Endodermal cell (in vitro differentiated cells): Measurements from ENCODE around the gene TMEM190. TPM values are rescaled to one million over a fixed set of nuclear protein-coding genes. Genes with fewer than 3 reads are reported as not detected.

Source experiments
- DNase-seq: peaks from one replicate; pipeline ENCODE4 v3.0.0-alpha.2; 2017
- H3K27ac ChIP-seq: 2 replicates; pipeline ENCODE4 v1.5.1; 2013; ENCODE audit warnings: mild to moderate bottlenecking, low read depth, low read length, moderate library complexity
- H3K27me3 ChIP-seq: 2 replicates; pipeline ENCODE4 v1.6.1; 2013; ENCODE audit warnings: mild to moderate bottlenecking, low read length, moderate library complexity; ENCODE audit not compliant: insufficient read depth, control insufficient read depth, poor library complexity, severe bottlenecking
- H3K36me3 ChIP-seq: 2 replicates; pipeline ENCODE4 v1.7.0; 2013; ENCODE audit warnings: mild to moderate bottlenecking, low read length, moderate library complexity; ENCODE audit not compliant: control insufficient read depth, insufficient read depth
- H3K4me1 ChIP-seq: one replicate; pipeline ENCODE4 v1.7.0; 2013; ENCODE audit warnings: low read length; ENCODE audit not compliant: control insufficient read depth, insufficient read depth
- H3K4me3 ChIP-seq: 2 replicates; pipeline ENCODE4 v1.5.1; 2013; ENCODE audit warnings: mild to moderate bottlenecking, low read length, moderate library complexity
- H3K9ac ChIP-seq: 2 replicates; pipeline ENCODE4 v1.6.1; 2013; ENCODE audit warnings: mild to moderate bottlenecking, low read length, moderate library complexity; ENCODE audit not compliant: poor library complexity, severe bottlenecking; ENCODE audit errors: extremely low read depth
- H3K9me3 ChIP-seq: 2 replicates; pipeline ENCODE4 v1.6.1; 2013; ENCODE audit warnings: mild to moderate bottlenecking, low read length, moderate library complexity; ENCODE audit not compliant: control insufficient read depth
- H3K27ac Mint-ChIP-seq: 2 replicates; pipeline ENCODE4 v1.8.0; 2020; ENCODE audit warnings: mixed read lengths
- H3K27me3 Mint-ChIP-seq: 2 replicates; pipeline ENCODE4 v1.8.0; 2021; ENCODE audit warnings: mild to moderate bottlenecking, mixed read lengths; ENCODE audit not compliant: insufficient read depth
- H3K36me3 Mint-ChIP-seq: 2 replicates; pipeline ENCODE4 v1.8.0; 2020; ENCODE audit warnings: low read depth, mixed read lengths
- H3K4me1 Mint-ChIP-seq: 2 replicates; pipeline ENCODE4 v1.8.0; 2020; ENCODE audit warnings: mixed read lengths
- H3K4me3 Mint-ChIP-seq: 2 replicates; pipeline ENCODE4 v1.8.0; 2020; ENCODE audit warnings: mild to moderate bottlenecking, moderate library complexity, mixed read lengths
- H3K9me3 Mint-ChIP-seq: 2 replicates; pipeline ENCODE4 v1.8.0; 2020; ENCODE audit warnings: mild to moderate bottlenecking, mixed read lengths
- WGBS, 2 experiments: methylation state at CpG; one replicate each; pipeline versions ENCODE4 v1.1.5 to v1.1.7; 2013; ENCODE audit warnings: missing lambda C conversion rate in 2 of 2, mixed read lengths in 1 of 2; ENCODE audit not compliant: insufficient coverage in 1 of 2, insufficient read length in 1 of 2; 5-methylcytosine and 5-hydroxymethylcytosine counted together
- total RNA-seq, 2 donors: library from RNA; stranded (reverse); fragmentation: NEBNext Ultra II Directional in 1 of 2; extraction: Animal tissue kit (Norgen Biotek cat#: 25700) in 1 of 2; gene quantifications; 2 replicates in 1 of 2; 3 replicates in 1 of 2; pipeline ENCODE4 v1.2.1, GENCODE V29; 2021
- TF ChIP-seq, protein P1 (sequence below): fragments of 200-600 bp; sonication (generic); conservative IDR thresholded peaks from 2 replicates; pipeline ENCODE4 v1.5.0; 2021; ENCODE audit warnings: antibody characterized with exemption, mild to moderate bottlenecking

The TMEM190 gene
- total RNA-seq, 2 donors from 2014 or later, result 1.2 TPM; not detected in 1

DNA sequence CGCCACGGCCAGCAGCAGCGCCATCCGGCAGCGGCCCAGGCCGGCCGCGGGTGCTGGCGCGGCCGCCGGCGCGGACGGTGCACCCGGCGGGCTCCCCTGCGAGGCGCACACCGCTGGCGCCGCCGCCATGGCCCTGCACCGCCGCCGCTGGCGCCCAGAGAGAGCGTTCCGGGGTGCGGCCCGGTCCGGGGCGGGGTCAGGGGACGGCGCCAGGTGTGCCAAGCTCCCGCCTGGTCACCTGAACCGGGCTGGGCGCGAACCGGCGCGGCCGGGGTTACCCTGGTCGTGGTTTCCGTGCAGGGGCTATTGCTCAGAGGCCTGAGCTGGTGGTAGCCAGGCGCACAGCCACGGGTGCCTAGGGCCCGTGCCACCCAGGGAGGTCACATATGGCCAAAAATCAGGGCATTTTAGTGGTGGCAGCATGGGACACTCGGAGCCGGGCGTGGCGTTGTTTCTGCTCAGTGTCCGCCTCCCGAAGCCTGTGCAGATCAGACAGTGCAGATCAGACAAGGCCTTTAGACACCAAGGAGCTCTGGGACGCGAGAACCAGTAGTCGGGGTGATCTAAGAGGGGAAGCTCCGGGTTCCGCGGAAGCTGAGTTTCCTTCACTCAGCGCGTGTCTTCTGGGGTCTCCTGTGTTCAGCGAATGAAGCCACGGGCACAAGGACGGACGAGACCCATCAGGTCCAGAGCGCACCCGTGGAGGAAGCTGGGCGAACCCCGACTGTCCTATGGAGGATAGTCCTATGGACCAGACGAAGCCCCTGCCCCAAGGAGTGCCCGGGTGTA lies 7.7 kb downstream of the TMEM190 start, which contains the start of gene TMEM238:
Gene TMEM238, minus strand, starts transcription at position 162 of the 789 bp plus-strand sequence. Its CDS starts 33 bp downstream, at position 129.
- H3K4me3 ChIP-seq, result peak within 1 kb of the TSS; percentile 99
- peak within 1 kb of the TSS; percentile 88 for H3K9ac ChIP-seq
- H3K27ac Mint-ChIP-seq, result peak within 1 kb of the TSS; percentile 97
- H3K9me3 Mint-ChIP-seq, result no peaks in the 10 kb centered on the region
- TF ChIP-seq, protein P1, sequence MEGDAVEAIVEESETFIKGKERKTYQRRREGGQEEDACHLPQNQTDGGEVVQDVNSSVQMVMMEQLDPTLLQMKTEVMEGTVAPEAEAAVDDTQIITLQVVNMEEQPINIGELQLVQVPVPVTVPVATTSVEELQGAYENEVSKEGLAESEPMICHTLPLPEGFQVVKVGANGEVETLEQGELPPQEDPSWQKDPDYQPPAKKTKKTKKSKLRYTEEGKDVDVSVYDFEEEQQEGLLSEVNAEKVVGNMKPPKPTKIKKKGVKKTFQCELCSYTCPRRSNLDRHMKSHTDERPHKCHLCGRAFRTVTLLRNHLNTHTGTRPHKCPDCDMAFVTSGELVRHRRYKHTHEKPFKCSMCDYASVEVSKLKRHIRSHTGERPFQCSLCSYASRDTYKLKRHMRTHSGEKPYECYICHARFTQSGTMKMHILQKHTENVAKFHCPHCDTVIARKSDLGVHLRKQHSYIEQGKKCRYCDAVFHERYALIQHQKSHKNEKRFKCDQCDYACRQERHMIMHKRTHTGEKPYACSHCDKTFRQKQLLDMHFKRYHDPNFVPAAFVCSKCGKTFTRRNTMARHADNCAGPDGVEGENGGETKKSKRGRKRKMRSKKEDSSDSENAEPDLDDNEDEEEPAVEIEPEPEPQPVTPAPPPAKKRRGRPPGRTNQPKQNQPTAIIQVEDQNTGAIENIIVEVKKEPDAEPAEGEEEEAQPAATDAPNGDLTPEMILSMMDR, result no peak
- H3K36me3 Mint-ChIP-seq, result peaks cover 35% of the 10 kb centered on the region
- DNase-seq, result peak; percentile 69
- H3K4me3 Mint-ChIP-seq, result peak within 1 kb of the TSS; percentile 98
- WGBS, 2 experiments, result 35 to 63% methylated on average over 37 to 72 of the region's 72 CpGs
- H3K27me3 Mint-ChIP-seq, result peaks cover 24% of the 10 kb centered on the region
- peaks cover 14% of the 10 kb centered on the region for H3K4me1 ChIP-seq
- H3K27ac ChIP-seq, result peak within 1 kb of the TSS; percentile 25
- peaks cover 30% of the 10 kb centered on the region for H3K36me3 ChIP-seq
- H3K4me1 Mint-ChIP-seq, result peaks cover 29% of the 10 kb centered on the region
- H3K27me3 ChIP-seq, result no peaks in the 10 kb centered on the region
- H3K9me3 ChIP-seq, result peaks cover 3% of the 10 kb centered on the region

DNA sequence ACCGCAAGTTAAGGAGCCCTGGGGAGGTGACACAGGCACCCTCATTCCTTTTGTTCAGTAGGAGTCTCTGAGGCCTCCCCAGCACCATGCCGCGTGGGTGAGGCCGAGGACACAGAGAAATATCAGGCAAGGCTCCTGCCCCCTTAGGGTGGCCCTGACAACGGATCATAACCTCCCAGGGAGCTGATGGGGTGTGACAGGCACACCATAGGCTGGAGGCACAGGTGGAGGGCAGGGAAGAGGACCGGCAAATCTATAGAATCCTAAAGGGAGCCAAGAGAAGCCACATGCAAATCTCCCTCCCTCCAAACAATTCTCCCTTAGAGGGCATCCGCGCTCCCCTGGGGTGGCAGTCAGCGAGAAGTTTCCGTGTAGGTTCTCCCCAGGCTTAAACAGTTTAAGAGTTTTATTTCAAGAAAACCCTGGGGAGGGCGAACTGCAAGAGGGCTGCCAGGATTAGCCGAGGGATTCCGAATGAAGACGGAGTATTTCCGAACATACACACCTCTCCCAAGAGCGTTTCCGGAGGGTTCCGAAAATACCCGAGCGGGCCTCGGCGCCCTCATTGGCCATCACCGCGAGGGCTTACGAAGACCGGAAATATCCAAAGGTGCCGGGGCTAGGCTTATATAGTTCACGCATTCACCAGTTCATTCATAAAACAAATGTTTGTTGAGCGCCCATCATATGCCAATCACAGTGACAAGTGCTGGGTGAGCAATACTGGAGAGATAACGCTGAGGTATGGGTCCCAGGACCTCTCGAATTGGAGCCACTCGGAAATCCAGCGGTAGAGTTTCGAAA lies 8.5 kb downstream of the TMEM190 start:
- H3K27ac Mint-ChIP-seq, result peak overlapping the region; percentile 97
- peaks cover 41% of the 10 kb centered on the region for H3K36me3 Mint-ChIP-seq
- Histone ChIP-seq H3K36me3 (peaks cover 38% of the 10 kb centered on the region), H3K27me3 (no peaks in the 10 kb centered on the region), H3K27ac (peak overlapping the region; percentile 74), H3K9ac (peak overlapping the region; percentile 88), H3K4me3 (peak overlapping the region; percentile 99), H3K9me3 (peaks cover 3% of the 10 kb centered on the region), H3K4me1 (peaks cover 21% of the 10 kb centered on the region)
- peaks cover 36% of the 10 kb centered on the region for H3K4me1 Mint-ChIP-seq
- peak overlapping the region; percentile 98 for H3K4me3 Mint-ChIP-seq
- no peaks in the 10 kb centered on the region for H3K9me3 Mint-ChIP-seq
- H3K27me3 Mint-ChIP-seq, result peaks cover 18% of the 10 kb centered on the region
- 7 to 10% methylated on average over 26 to 34 of the region's 34 CpGs for WGBS, 2 experiments
- TF ChIP-seq, protein P1, result no peak
- DNase-seq, result peak; percentile 99

DNA sequence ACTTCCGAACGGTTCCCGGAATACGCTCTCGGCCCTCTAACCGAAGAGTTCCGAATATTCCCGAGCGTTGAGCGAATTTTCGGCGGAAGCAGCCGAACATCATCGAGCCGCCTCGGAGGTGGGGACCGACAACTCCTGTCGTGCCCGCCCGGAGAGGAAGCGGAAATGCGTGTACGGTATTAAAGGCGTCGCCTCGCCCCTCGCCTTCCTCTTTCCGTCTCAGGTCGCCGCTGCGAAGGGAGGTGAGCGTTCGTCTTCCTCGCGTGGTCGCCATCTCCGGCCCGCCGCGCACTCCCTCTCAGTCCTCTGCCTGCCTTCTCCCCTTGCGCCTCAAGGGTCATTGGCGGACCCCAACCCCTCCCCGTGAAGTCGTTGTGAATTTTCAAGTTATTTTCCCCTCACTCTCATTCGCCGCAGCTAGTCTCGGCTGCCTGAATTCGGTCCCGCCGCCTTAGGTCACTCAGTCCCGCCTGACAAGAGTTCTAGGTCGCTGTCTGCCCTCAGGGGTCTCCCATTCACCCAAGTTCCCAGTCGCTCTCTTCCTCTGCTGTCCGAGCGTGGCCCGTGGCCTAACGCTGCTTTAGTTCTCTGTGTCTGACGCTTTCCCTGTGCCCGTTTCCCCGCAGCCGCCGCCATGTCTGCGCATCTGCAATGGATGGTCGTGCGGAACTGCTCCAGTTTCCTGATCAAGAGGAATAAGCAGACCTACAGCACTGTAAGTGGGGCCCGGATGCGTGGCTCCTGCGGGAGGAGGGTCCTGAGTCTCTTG lies 9.3 kb downstream of the TMEM190 start, which contains the start of gene RPL28:
Gene RPL28, plus strand, starts transcription at position 209 of the 769 bp plus-strand sequence. Its CDS starts 426 bp downstream, at position 635.
- H3K4me1 ChIP-seq, result peaks cover 21% of the 10 kb centered on the region
- H3K36me3 Mint-ChIP-seq, result peaks cover 45% of the 10 kb centered on the region
- H3K36me3 ChIP-seq, result peaks cover 43% of the 10 kb centered on the region
- H3K9ac ChIP-seq, result peak within 1 kb of the TSS; percentile 88
- peak within 1 kb of the TSS; percentile 98 for H3K4me3 Mint-ChIP-seq
- H3K27me3 ChIP-seq, result no peaks in the 10 kb centered on the region
- DNase-seq, result peak; percentile 99
- peaks cover 14% of the 10 kb centered on the region for H3K27me3 Mint-ChIP-seq
- H3K27ac ChIP-seq, result peak within 1 kb of the TSS; percentile 74
- peaks cover 3% of the 10 kb centered on the region for H3K9me3 ChIP-seq
- peak within 1 kb of the TSS; percentile 99 for H3K4me3 ChIP-seq
- H3K9me3 Mint-ChIP-seq, result no peaks in the 10 kb centered on the region
- H3K27ac Mint-ChIP-seq, result peak within 1 kb of the TSS; percentile 97
- H3K4me1 Mint-ChIP-seq, result peaks cover 43% of the 10 kb centered on the region
- TF ChIP-seq, protein P1, result no peak
- 0% methylated on average over 54 to 68 of the region's 68 CpGs for WGBS, 2 experiments
